Peyer's patch (tissue), 4 donors: ENCODE results near the gene CBX2.

Experiments used
- CTCF ChIP-seq, 6 experiments: fragments of 450-650 bp in 4 of 6; fragments of 200-600 bp in 2 of 6; sonication (generic) in 1 of 6; IDR thresholded peaks; one replicate each; pipeline ENCODE4 v1.5.1; 2017 to 2019; ENCODE audit warnings: antibody characterized with exemption in 6 of 6, mild to moderate bottlenecking in 3 of 6, moderate library complexity in 1 of 6
- POLR2A ChIP-seq, 2 donors: fragments of 450-650 bp; IDR thresholded peaks; one replicate each; pipeline ENCODE4 v1.5.1; 2017; ENCODE audit warnings: antibody characterized with exemption in 2 of 2, mild to moderate bottlenecking in 2 of 2, moderate library complexity in 2 of 2

DNA sequence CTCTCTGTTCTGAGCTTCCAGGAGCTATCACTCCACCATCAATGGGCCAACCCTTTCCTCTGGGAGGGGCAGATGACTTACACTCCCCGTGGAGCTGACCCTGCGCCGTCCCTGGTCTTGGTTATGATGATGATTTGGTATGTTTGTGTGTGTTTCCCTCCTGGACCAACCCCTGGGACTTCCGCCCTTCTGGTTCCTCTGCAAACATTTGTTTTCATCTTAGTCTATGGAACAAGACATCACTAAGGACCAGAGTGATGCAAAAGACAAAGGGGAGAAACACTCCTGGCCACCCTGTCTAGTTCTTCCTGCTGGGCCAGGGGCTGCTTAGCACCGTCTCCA lies 47.6 kb downstream of the CBX2 start:
- TF ChIP-seq CTCF (IDR thresholded peaks at IDR 0.05) = no peak
- TF ChIP-seq POLR2A (IDR thresholded peaks at IDR 0.05) = no peak
